GM10266 (cell line): ENCODE data around the gene LBHD1.
A peak's percentile ranks its signal among the peaks of the same experiment; 100 is the strongest.
"Not testable (repeated sequence)": the region's sequence is repeated elsewhere in the genome, so short reads cannot be mapped to it uniquely, and the experiment has no call there.

ENCODE experiments used
- DNase-seq: peaks from one replicate; pipeline ENCODE4 v3.0.0; 2012; ENCODE audit errors: extremely low spot score
- CTCF ChIP-seq: IDR thresholded peaks from 2 replicates; pipeline ENCODE4 v1.5.1; 2012; ENCODE audit warnings: mild to moderate bottlenecking, low read depth; ENCODE audit not compliant: control insufficient read depth, insufficient read depth; ENCODE audit errors: missing control alignments

Gene LBHD1

DNA sequence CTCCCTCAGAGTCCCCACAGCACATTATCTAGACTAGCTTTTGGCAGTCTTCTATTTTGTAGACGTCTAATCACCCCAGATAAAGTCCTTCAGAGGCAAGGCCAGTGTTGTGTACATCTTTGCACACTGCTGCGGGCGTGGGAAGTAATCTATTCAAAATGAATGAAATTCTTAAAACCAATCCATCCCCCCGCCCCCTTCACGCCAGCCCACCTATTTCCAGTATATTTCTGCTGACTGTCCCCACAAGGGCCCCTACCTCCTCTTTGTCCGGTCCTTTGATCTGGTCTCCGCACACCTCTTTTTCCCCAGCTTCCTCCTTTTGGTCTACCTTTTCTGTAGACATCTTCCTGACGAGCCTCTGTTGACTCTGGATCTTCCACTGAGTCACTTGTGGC lies 34.8 kb upstream of the LBHD1 start:
- no peak for DNase-seq

GRCh38 chr11:62705880-62706849 lies 34.1 kb upstream of the LBHD1 start:
- no peak for TF ChIP-seq CTCF
- DNase-seq, result peak; percentile 94

More for the DNA sequence above, 34.8 kb upstream of the LBHD1 start:
- TF ChIP-seq CTCF, result no peak

DNA sequence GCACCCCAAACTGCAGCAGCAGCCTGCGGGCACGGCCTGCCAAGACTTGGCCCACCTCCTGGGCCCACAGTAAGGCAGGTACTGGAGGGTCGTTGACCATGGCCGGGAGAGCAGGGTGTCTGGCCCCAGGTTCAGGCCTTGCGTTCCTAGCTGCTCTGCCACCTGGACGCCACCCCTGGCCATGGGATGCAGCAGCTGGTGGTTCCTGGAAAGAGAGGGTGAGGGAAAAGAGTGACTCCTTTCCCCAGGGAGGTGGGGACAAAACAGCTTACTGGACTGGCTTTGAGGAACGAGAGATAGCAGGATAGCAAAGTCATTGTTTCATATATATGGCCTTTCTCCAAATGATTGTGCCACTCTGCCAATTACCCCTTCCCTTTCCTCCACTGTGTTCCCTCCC lies 33.3 kb upstream of the LBHD1 start:
- TF ChIP-seq CTCF, result no peak
- DNase-seq, result no peak

DNA sequence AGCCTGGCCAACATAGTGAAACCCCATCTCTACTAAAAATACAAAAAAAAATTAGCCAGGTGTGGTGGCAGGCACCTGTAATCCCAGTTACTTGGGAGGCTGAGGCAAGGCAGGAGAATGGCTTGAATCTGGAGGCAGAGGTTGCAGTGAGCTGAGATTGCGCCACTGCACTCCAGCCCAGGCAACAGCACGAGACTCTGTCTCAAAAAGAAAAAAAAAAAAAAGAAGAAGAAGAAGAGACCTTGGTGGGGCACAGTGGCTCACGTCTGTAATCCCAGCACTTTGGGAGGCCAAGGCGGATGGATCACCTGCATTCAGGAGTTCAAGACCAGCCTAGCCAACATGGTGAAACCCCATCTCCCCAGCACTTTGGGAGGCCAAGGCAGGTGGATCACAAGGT lies 31.9 kb upstream of the LBHD1 start:
- not testable (repeated sequence) for DNase-seq

DNA sequence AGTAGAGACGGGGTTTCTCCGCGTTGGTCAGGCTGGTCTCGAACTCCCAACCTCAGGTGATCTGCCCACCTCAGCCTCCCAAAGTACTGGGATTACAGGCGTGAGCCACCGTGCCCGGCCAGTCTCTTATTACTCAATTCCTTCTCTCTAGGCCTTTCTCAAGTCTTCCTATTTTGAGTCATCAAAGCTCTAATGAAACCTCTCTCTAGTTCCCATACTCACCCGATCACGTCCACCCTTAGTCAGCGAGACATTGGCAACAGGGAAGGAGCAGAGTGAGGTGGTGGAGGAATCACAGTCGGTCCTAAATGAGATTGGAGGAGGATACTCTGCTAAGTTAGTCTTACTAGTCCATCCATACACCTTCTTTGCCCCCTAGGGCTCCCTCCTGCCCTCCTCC lies 30.2 kb upstream of the LBHD1 start:
- TF ChIP-seq CTCF, result no peak
- DNase-seq, result no peak

- peak; percentile 78 for TF ChIP-seq CTCF
- DNase-seq, result peak; percentile 81
Observed at GRCh38 chr11:62694455-62695167, 22.5 kb upstream of the LBHD1 start.

DNA sequence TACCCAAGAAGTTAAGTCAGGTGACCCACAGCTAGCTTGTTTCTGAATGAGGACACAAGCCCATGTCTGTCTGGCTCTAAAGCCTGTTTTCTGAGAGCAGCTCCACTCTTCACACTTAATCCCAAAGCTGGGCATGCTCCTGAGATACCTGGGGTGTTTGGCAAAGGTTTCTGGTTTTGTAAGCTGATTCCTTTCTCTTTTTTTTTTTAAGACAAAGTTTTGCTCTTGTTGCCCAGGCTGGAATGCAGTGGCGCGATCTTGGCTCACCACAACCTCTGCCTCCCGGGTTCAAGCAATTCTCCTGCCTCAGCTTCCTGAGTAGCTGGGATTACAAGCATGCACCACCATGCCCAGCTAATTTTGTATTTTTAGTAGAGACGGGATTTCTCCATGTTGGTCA lies 21.6 kb upstream of the LBHD1 start:
- DNase-seq, result not testable (repeated sequence)
